ENCODE data around the gene PRKG1.

PRKG1 gene

DNA sequence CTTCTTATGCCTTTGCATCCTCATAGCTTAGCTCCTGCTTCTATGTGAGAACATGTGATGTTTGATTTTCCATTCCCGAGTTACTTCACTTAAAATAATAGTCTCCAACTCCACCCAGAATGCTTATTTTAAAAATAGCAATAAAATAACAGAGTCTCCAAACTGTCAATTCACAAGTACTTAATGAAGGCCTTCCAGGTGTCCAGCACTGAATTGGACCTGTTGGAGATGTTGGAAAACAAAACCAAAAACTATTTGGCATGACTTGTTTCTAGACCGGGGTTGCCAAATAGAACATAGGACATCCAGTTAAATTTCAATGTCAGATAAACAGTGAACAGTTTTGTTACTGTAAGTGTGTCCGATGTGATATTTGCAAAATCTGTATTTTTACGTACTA is 1031.7 kb downstream of the PRKG1 start:
- no peak for DNase-seq

DNA sequence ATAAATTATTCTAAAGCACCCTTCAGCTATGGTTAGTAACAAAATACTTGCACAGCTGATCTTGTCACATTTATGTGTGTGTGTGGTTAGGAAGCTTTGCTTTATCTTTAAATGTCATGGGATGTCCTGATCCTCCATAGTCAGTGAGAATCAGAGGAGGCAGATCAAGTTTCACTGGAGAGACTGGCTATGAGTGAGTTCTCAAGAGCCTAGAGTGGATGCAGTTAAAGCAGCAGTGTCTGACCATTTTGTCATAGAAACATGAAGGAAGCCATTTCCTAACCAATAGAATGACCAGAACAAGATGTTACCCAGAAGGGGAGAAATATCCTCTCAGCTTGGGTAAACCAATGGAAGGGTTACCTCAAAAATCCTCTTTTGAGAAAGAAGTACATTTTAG is 1032.6 kb downstream of the PRKG1 start:
- DNase-seq, result no peak

GRCh38 chr10:52108236-52108635 is 1033.9 kb downstream of the PRKG1 start:
- DNase-seq, result no peak

DNA sequence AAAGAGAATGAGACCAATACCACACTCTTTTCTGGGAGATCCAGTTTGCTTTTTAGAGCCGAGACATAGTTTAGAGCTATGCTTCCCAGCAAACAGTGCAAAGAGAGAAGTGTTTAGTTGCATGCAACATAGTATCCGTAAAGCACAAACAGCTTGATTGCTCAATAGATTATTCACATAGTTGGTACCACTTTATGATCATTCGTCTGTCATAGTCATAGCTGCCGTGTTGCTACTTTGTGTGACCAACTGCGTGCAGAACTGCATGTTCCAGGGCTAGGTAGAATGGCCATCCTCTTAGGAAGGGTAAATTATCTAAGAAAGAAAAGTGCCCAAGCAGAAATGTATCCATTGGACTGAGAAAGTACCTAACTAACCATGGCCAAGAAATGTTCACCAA is 1036.3 kb downstream of the PRKG1 start:
- no peak for DNase-seq

- no peak for DNase-seq
Observed at GRCh38 chr10:52111101-52111891, 1037.0 kb downstream of the PRKG1 start.

DNA sequence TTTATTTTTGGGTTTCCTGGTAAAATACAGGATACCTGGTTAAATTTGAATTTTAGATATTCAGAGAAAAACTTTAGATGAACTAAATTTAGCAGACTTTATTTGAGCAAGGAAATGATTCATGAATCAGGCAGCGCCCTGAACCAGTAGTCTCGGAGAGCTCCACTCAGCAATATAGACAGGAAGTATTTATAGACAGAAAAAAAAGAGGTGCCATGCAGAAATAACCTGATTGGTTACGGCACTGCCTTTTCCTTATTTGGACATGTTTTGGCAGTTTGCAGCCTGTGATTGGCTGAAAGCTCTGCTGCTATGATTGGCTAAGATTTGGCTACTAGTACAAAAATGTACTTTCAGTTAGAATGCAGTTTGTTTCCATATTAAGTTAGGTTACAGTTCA is 1041.5 kb downstream of the PRKG1 start:
- DNase-seq, result no peak

- no peak for DNase-seq
Observed at GRCh38 chr10:52119507-52119906, 1045.2 kb downstream of the PRKG1 start.

DNA sequence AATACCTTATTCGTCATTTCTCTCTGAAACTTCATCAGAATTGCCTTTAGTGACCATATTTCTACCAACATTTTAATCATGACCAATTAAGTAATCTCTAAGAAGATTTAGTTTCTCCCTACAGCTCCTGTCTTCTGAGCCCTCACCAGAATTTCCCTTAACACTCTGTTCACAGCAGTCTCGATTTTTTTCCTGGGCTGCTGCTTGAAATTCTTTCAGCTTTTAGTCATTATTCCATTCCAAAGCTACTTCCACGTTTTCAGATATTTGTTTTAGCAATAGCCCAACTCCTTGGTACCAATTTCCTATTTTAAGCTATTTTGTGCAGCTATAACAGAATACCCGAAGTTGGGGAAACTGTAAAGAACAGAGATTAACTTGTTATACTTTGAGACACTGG is 1047.4 kb downstream of the PRKG1 start:
- no peak for DNase-seq

GRCh38 chr10:52128056-52128683 is 1053.9 kb downstream of the PRKG1 start:
- DNase-seq, result no peak

- DNase-seq, result no peak
Observed at GRCh38 chr10:52129410-52130178, 1055.3 kb downstream of the PRKG1 start.

DNA sequence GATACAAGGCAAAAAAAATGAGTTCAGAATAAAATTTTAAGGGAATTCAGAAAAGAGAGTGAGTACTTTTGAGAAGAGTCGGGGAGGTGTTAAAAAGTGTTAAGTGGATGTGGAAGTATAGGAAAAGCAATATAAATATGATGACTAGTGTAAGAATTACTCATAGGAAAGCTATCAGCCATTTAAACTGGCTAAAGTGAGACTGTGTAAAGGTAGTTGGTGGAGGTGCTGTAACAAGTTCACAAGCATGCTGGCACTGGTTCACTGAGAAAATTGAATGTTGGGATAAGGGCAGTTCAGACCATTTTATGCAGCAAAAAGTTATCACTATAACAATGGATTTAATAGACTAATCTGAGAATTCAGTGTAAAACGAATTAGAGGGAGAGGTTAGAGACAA is 1060.8 kb downstream of the PRKG1 start:
- DNase-seq, result no peak

- DNase-seq, result no peak
Observed at GRCh38 chr10:52136921-52137320, 1062.6 kb downstream of the PRKG1 start.

DNA sequence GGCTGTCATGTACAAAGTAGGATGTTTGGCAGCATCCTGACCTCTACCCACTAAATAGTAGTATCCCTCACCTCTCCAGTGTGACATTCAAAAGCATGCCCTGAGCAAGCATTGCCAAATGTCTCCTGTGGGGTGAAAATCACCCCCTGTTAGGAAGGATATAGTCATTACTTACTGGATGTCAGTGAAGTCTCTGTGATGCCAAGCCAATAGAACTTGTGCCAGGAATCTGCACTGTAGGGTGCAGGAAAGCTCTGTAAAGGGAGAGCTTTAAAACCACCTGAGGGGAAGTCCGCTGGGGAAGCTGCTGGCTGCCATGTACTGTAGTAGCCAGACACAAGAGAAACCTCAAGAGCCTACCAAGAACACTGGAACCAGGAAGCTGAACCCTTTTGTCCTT is 1069.1 kb downstream of the PRKG1 start:
- DNase-seq, result no peak

- DNase-seq, result no peak
Observed at GRCh38 chr10:52145636-52146035, 1071.3 kb downstream of the PRKG1 start.

GRCh38 chr10:52146766-52147165 is 1072.5 kb downstream of the PRKG1 start:
- DNase-seq, result no peak

- no peak for DNase-seq
Observed at GRCh38 chr10:52170776-52171175, 1096.5 kb downstream of the PRKG1 start.

DNA sequence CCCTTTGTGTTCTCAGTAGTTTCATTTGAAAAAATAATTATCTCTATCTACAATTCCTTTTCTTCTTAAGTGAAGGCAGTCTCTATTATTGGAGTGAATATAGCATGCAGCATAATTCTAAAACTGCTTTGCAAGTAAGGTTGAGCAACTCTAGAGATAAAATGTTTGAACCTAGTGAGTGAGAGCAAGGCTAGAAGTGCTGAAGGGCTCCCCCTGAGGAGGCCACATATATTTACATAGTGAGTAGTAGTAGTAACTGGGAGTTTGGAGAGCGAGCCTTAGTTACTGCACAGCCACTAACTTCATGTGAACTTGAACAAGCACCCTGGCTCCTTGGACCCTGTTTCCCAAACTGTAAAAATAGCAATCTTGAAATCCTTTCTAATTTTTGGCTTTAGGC is 1098.3 kb downstream of the PRKG1 start:
- DNase-seq, result no peak

- no peak for DNase-seq
Observed at GRCh38 chr10:52185256-52185655, 1111.0 kb downstream of the PRKG1 start.

GRCh38 chr10:52187521-52188258 is 1113.4 kb downstream of the PRKG1 start:
- no peak for DNase-seq

GRCh38 chr10:52191049-52191448 is 1116.8 kb downstream of the PRKG1 start:
- no peak for DNase-seq

GRCh38 chr10:52194191-52194590 is 1119.9 kb downstream of the PRKG1 start:
- no peak for DNase-seq

- DNase-seq, result no peak
Observed at GRCh38 chr10:52194716-52195115, 1120.4 kb downstream of the PRKG1 start.

DNA sequence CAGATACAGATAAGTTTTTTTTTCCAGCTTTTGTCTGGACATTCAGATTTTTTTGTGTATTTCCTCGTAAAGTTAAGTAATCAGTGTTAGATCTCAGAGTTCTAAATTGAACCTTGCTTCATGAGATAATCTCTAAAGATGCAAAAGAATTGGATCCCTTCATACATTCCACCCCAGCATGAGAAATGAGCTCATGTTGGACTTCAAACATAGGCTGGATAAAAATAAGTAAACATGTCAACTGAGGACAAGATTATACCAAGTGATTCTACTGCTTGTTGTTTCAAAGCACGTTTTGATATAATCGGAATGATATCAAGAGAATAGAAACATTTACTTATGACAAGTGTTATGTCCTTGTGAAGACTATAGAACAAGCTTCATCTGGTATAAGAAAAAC is 1122.8 kb downstream of the PRKG1 start:
- no peak for DNase-seq

All from CD4-positive, alpha-beta T cell treated with Interleukin-1 beta for 1 hour (primary cell).